Large intestine (tissue), 3 donors: ENCODE results near the gene VWA3B. TPM values are rescaled to one million over a fixed set of nuclear protein-coding genes. Genes with fewer than 3 reads are reported as not detected.

Source experiments
- DNase-seq, 2 donors: peaks; one replicate each; pipeline versions ENCODE4 v3.0.0 to v3.0.0-alpha.2; 2013
- H3K27ac ChIP-seq: one replicate; pipeline ENCODE4 v1.5.1; 2013; ENCODE audit warnings: low read length
- H3K27me3 ChIP-seq: 2 replicates; pipeline ENCODE4 v1.6.1; 2013; ENCODE audit warnings: low read length; ENCODE audit not compliant: control insufficient read depth, insufficient read depth
- H3K36me3 ChIP-seq: 2 replicates; pipeline ENCODE4 v1.6.1; 2013; ENCODE audit warnings: low read length; ENCODE audit not compliant: control insufficient read depth, insufficient read depth
- H3K4me1 ChIP-seq: one replicate; pipeline ENCODE4 v1.6.1; 2013; ENCODE audit warnings: low read length; ENCODE audit not compliant: control insufficient read depth, insufficient read depth
- H3K4me3 ChIP-seq: one replicate; pipeline ENCODE4 v1.5.1; 2013; ENCODE audit warnings: low read length
- H3K9me3 ChIP-seq: one replicate; pipeline ENCODE4 v1.6.1; 2013; ENCODE audit warnings: mild to moderate bottlenecking, low read depth, low read length, moderate library complexity; ENCODE audit not compliant: control insufficient read depth
- WGBS: methylation state at CpG from one replicate; pipeline ENCODE4 v1.1.5; 2013; ENCODE audit warnings: low lambda C conversion rate; ENCODE audit not compliant: insufficient coverage; 5-methylcytosine and 5-hydroxymethylcytosine counted together
- polyA plus RNA-seq: library from polyadenylated mRNA; unstranded; fragments of 120-200 nt; gene quantifications from one replicate; pipeline ENCODE4 v1.2.1, GENCODE V29; 2013

VWA3B gene
- polyA plus RNA-seq, 1 donor = 0.09 TPM

DNA sequence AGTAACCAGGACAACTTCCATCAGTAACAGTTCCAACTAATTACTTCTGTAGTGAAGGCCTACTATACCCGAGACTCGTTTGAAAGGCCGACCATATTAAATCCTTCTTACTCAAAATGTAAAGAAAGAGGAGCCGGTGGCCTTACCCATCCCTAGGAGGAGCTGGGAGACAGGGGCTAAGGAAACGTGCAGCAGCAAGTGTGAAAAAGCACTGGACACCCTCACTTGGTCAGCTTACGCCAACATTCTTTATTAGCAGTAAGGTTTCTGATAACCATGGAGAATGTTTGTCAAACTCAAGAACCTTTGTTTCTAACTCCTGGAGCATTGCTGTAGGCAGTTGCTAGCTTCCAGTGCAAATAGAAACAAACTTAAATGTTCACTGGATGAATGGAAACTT is 26.7 kb upstream of the VWA3B start:
- no peaks in the 10 kb centered on the region for H3K9me3 ChIP-seq
- H3K27ac ChIP-seq = no peak overlapping the region
- no peaks in the 10 kb centered on the region for H3K27me3 ChIP-seq
- H3K4me3 ChIP-seq = no peak overlapping the region
- no peaks in the 10 kb centered on the region for H3K36me3 ChIP-seq
- WGBS = 80% methylated on average over 3 of the region's 6 CpGs
- no peak for DNase-seq
- H3K4me1 ChIP-seq = no peaks in the 10 kb centered on the region

DNA sequence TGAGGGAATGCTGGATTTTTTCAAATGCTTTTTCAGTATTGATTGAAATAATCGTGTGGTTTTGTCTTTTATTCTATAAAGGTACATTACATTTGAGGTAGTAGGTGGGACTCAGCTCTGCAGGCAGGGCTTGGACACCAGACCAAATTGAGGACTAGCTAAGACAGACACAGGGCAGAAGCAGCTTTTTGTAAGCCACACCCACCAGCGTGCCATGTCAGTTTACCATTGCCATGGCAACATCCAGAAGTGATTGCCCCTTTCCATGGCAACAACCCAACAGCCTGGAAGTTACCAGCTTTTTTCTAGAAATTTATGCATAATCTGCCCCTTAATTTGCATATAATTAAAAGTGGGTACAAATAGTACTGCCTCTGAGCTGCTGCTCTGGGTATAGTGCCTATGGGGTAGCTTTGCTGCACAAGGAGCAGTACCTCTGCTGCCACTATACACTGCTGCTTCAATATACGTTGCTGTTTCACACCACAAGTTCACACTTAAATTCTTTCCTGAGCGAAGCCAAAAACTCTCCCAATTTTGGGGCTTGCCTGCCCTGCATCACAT is 23.6 kb upstream of the VWA3B start:
- Histone ChIP-seq H3K4me1 (no peaks in the 10 kb centered on the region), H3K36me3 (no peaks in the 10 kb centered on the region)
- WGBS = no CpG with 5 or more reads among the region's 4 CpGs

DNA sequence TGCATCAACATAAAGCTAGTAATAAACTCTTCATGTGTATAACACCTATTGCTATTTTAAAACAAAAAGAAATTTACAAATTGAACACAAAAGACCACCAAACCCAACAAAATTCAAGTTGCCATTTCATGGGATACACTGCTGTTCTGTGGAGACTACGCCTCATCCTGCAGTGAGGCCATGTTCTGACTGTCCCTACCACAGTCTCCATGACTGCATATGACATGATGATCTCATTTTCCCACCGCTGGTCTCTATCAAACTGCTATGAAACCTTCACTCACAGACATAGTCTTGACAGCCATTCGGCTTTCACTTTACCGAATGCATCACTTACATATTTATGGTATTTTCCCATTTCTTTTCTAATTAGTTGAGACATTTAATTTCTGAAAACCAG is 21.2 kb upstream of the VWA3B start:
- Histone ChIP-seq H3K27ac (no peak overlapping the region), H3K27me3 (no peaks in the 10 kb centered on the region), H3K4me1 (no peaks in the 10 kb centered on the region), H3K4me3 (no peak overlapping the region), H3K9me3 (no peaks in the 10 kb centered on the region), H3K36me3 (no peaks in the 10 kb centered on the region)
- WGBS = 90% methylated on average over 2 of the region's 4 CpGs
- no peak for DNase-seq

More for the DNA sequence above, 23.6 kb upstream of the VWA3B start:
- Histone ChIP-seq H3K27ac (no peak overlapping the region), H3K9me3 (no peaks in the 10 kb centered on the region), H3K27me3 (no peaks in the 10 kb centered on the region), H3K4me3 (no peak overlapping the region)
- no peak for DNase-seq

DNA sequence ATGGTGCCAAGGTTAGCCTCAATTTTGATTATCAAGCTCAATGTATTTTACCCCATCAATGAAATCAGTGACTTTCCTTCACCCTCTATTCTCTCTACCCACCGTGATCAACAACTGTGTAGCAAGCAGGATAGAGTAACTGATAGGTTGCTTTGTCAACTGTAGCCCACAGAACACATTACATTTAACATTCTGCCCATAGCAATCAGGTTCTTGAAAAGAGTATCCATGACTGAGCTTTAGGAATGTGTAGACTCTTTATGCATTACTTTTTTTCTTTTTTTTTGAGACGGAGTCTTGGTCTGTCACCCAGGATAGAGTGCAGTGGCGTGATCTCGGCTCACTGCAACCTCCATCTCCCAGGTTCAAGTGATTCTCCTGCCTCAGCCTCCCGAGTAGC is 19.8 kb upstream of the VWA3B start:
- no peak for DNase-seq
- no peak overlapping the region for H3K4me3 ChIP-seq
- WGBS = no CpG with 5 or more reads among the region's 5 CpGs
- no peaks in the 10 kb centered on the region for H3K27me3 ChIP-seq
- H3K4me1 ChIP-seq = no peaks in the 10 kb centered on the region
- no peaks in the 10 kb centered on the region for H3K36me3 ChIP-seq
- H3K27ac ChIP-seq = no peak overlapping the region
- no peaks in the 10 kb centered on the region for H3K9me3 ChIP-seq

DNA sequence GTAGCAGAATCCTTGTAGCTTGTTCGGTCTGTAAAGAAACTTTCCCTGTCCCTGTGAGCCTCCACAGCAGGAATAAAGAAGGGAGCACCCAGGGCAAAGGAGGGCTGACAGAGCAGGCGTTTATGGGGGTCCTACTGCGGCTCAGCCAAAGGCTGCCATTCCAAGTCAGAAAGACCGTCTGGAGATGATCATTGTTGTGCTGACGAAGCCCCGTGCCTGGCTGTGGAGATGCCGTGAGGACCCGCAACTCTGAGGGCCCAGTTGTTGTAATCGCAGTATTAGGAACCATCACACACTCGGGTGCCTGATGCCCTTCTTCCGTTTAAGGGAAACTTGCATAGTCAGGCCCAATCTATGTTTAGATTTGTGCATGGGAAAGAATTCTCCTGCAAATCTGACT is 16.9 kb upstream of the VWA3B start:
- DNase-seq = no peak
- 75% methylated on average over 3 of the region's 11 CpGs for WGBS
- H3K4me1 ChIP-seq = no peaks in the 10 kb centered on the region
- no peaks in the 10 kb centered on the region for H3K9me3 ChIP-seq
- no peak overlapping the region for H3K27ac ChIP-seq
- H3K36me3 ChIP-seq = no peaks in the 10 kb centered on the region
- H3K27me3 ChIP-seq = no peaks in the 10 kb centered on the region
- H3K4me3 ChIP-seq = no peak overlapping the region

DNA sequence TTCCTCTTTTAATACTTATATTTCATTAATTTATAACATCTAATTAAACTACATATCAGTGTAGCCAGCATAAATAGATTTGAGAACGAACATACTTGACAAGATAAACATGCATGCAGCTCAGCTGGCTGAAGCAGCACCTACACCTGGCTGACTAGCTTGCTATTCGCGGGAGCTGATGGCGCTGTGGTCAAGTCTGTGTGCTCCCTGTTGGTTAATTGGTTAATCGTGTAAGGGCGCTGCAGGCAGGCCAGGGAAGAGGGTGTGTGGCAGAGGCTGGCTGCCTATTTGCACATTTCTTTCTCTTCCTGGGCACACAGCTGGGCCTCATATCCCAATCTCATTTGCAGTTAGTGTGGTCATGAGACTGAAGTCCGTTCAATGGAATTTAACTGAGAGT is 14.5 kb upstream of the VWA3B start:
- Histone ChIP-seq H3K27ac (no peak overlapping the region), H3K4me3 (no peak overlapping the region), H3K36me3 (no peaks in the 10 kb centered on the region), H3K27me3 (no peaks in the 10 kb centered on the region), H3K9me3 (no peaks in the 10 kb centered on the region), H3K4me1 (no peaks in the 10 kb centered on the region)
- WGBS = no CpG with 5 or more reads among the region's 7 CpGs
- DNase-seq = no peak

DNA sequence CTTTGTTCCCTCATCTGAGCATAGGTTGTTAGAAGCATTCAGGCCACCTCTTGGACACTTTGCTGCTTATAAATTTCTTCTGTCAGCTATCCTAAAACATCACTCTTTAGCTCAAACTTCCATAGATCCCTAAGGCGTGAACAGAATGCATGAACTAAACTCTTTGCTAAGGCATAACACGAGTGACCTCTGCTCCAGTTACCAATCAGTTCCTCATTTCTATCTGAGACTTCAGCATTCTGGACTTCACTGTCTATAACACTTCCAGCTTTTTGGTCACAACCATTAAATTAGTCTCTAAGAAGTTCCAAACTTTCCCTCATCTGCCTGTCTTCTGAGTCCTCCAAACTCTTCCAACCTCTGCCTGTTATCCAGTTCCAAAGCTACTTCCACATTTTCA is 8.3 kb upstream of the VWA3B start:
- Histone ChIP-seq H3K4me1 (no peaks in the 10 kb centered on the region), H3K9me3 (peaks cover 4% of the 10 kb centered on the region), H3K36me3 (no peaks in the 10 kb centered on the region), H3K27me3 (no peaks in the 10 kb centered on the region), H3K4me3 (no peak overlapping the region), H3K27ac (no peak overlapping the region)
- no peak for DNase-seq
- WGBS = no CpG with 5 or more reads among the region's 2 CpGs

DNA sequence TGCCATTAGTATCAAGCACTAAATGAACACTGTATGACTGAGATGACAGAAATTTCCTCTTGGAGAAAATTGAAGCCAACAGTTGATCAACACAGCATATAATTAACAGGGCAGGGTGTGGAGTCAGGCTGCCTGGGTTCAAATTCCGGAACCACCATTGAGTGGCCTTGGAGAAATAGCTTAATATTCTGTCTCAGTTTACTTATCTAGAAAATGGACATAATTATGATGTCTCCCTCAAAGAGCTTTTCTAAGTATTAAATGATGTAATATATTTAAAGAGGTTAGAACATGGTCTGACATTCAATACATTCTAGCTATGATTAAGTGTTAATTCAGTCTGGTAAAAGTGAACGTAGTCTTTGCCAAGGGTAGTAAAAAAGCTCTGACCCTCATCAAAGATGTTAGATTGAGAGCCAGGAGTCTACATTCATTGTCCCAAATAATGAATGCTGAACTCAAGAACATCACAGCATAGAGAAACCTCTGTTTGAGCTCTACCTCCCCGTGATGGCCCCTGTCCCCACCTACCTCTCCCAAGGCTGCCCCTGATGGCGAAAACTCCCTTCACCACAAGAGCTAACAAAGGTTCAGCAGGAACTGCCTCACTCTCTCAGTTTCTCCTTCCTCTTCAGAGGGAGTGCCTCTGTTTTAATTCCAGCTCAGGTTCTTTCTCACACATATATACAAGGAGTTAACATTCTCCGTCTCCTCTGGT is 2.7 kb upstream of the VWA3B start:
- no peak overlapping the region for H3K27ac ChIP-seq
- peaks cover 3% of the 10 kb centered on the region for H3K9me3 ChIP-seq
- H3K4me3 ChIP-seq = no peak overlapping the region
- DNase-seq = no peak
- H3K4me1 ChIP-seq = peaks cover 17% of the 10 kb centered on the region
- H3K27me3 ChIP-seq = peaks cover 11% of the 10 kb centered on the region
- 63% methylated on average over 2 of the region's 5 CpGs for WGBS
- H3K36me3 ChIP-seq = no peaks in the 10 kb centered on the region

DNA sequence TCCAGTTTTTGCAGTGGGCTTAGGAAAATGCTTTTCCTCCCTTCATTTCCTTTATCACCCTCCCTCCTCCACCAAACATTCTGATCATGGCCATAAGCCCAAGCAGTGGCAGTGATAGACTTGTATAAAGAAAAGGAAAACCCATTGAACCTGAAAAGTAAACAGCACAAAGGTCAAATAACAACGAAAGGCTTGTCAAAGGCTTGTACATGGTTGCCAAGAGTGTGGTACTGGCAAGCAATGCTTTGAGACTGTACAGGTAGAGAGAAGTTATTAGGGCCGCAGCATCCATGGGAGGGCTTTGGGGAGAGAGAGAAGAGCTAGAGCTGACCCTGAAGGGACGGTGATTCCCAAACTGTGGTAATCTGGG is 2.1 kb upstream of the VWA3B start:
- H3K4me1 ChIP-seq = peaks cover 17% of the 10 kb centered on the region
- WGBS = no CpG with 5 or more reads among the region's 3 CpGs
- H3K27ac ChIP-seq = no peak overlapping the region
- peaks cover 11% of the 10 kb centered on the region for H3K27me3 ChIP-seq
- peak in 1 of 2 donors; percentile 67 for DNase-seq
- H3K4me3 ChIP-seq = no peak overlapping the region
- no peaks in the 10 kb centered on the region for H3K36me3 ChIP-seq
- peaks cover 3% of the 10 kb centered on the region for H3K9me3 ChIP-seq

DNA sequence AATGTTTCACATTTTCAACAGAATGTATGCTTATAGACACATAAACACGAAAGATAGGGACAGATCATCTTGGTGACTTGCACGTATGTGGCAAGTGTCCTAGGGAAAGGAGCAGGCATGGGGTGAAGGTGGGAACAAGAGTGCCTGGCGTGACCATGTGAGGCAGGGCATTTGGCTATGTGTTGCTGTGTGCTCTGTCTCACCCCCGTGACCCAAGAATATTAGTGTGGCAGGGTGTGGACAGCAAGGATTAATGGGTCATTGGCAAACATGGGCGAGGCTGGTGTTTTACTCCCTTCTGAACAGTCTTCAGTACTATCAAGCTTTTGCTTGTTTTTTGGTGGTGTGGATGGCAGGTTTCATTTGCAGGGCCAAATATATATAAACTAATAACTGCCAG is 1.3 kb upstream of the VWA3B start:
- no peak overlapping the region for H3K4me3 ChIP-seq
- WGBS = 80% methylated on average over 1 of the region's 5 CpGs
- H3K27me3 ChIP-seq = peaks cover 11% of the 10 kb centered on the region
- no peak overlapping the region for H3K27ac ChIP-seq
- peaks cover 17% of the 10 kb centered on the region for H3K4me1 ChIP-seq
- H3K36me3 ChIP-seq = no peaks in the 10 kb centered on the region
- peak in 1 of 2 donors; percentile 52 for DNase-seq
- peaks cover 3% of the 10 kb centered on the region for H3K9me3 ChIP-seq
